Superior temporal gyrus (tissue), 1 donor: Measurements from ENCODE around the gene SLC24A3.

Source experiments
- DNase-seq: peaks from one replicate; pipeline ENCODE4 v3.0.0-alpha.2; 2016; ENCODE audit errors: extremely low spot score

The SLC24A3 gene

GRCh38 chr20:19302714-19303113, 90.3 kb downstream of the SLC24A3 start:
- no peak for DNase-seq

GRCh38 chr20:19304389-19304788, 91.9 kb downstream of the SLC24A3 start:
- DNase-seq, result no peak

GRCh38 chr20:19304886-19305415, 92.5 kb downstream of the SLC24A3 start:
- DNase-seq, result no peak

- no peak for DNase-seq
Measured at GRCh38 chr20:19308146-19308545, 95.7 kb downstream of the SLC24A3 start.

GRCh38 chr20:19310541-19310940, 98.1 kb downstream of the SLC24A3 start:
- no peak for DNase-seq

- DNase-seq, result no peak
Measured at GRCh38 chr20:19313342-19314069, 101.1 kb downstream of the SLC24A3 start.

- no peak for DNase-seq
Measured at GRCh38 chr20:19314621-19315020, 102.2 kb downstream of the SLC24A3 start.

GRCh38 chr20:19317237-19318069, 105.0 kb downstream of the SLC24A3 start:
- no peak for DNase-seq

GRCh38 chr20:19318610-19319009, 106.2 kb downstream of the SLC24A3 start:
- DNase-seq, result no peak

- no peak for DNase-seq
Measured at GRCh38 chr20:19320005-19320404, 107.6 kb downstream of the SLC24A3 start.

GRCh38 chr20:19321176-19321575, 108.7 kb downstream of the SLC24A3 start:
- no peak for DNase-seq

GRCh38 chr20:19322061-19322985, 109.9 kb downstream of the SLC24A3 start:
- DNase-seq, result no peak

GRCh38 chr20:19327401-19327800, 115.0 kb downstream of the SLC24A3 start:
- no peak for DNase-seq

GRCh38 chr20:19328676-19329075, 116.2 kb downstream of the SLC24A3 start:
- no peak for DNase-seq

GRCh38 chr20:19330038-19330437, 117.6 kb downstream of the SLC24A3 start:
- DNase-seq, result no peak

GRCh38 chr20:19330731-19331130, 118.3 kb downstream of the SLC24A3 start:
- DNase-seq, result no peak

- DNase-seq, result no peak
Measured at GRCh38 chr20:19333563-19333962, 121.1 kb downstream of the SLC24A3 start.

GRCh38 chr20:19335341-19335740, 122.9 kb downstream of the SLC24A3 start:
- no peak for DNase-seq

- DNase-seq, result no peak
Measured at GRCh38 chr20:19335916-19336315, 123.5 kb downstream of the SLC24A3 start.

- no peak for DNase-seq
Measured at GRCh38 chr20:19336631-19337030, 124.2 kb downstream of the SLC24A3 start.

GRCh38 chr20:19338380-19338779, 125.9 kb downstream of the SLC24A3 start:
- no peak for DNase-seq

GRCh38 chr20:19338960-19339359, 126.5 kb downstream of the SLC24A3 start:
- DNase-seq, result no peak
